Superior temporal gyrus (tissue), 1 donor: ENCODE results near the gene SMIM45.
A peak's percentile ranks its signal among the peaks of the same experiment; 100 is the strongest.

Source experiments
- DNase-seq: peaks from one replicate; pipeline ENCODE4 v3.0.0-alpha.2; 2016; ENCODE audit errors: extremely low spot score

Gene SMIM45

GRCh38 chr22:41951898-41952474 lies at the start of gene SMIM45:
Gene SMIM45, plus strand, starts transcription at chr22:41952150.
- peak; percentile 93 for DNase-seq

GRCh38 chr22:41902932-41903421 lies 49.0 kb upstream of the SMIM45 start:
- no peak for DNase-seq

GRCh38 chr22:41904450-41905410 lies 47.2 kb upstream of the SMIM45 start:
- DNase-seq = no peak

- DNase-seq = no peak
Observed at GRCh38 chr22:41905411-41906202, 46.3 kb upstream of the SMIM45 start.

- DNase-seq = no peak
Observed at GRCh38 chr22:41906822-41907221, 45.1 kb upstream of the SMIM45 start.

GRCh38 chr22:41907436-41908401 lies 44.2 kb upstream of the SMIM45 start:
- no peak for DNase-seq

- no peak for DNase-seq
Observed at GRCh38 chr22:41908411-41909309, 43.3 kb upstream of the SMIM45 start.

GRCh38 chr22:41909310-41910049 lies 42.5 kb upstream of the SMIM45 start:
- DNase-seq = no peak

GRCh38 chr22:41910050-41911000 lies 41.6 kb upstream of the SMIM45 start:
- DNase-seq = peak; percentile 60

GRCh38 chr22:41911001-41911611 lies 40.8 kb upstream of the SMIM45 start:
- DNase-seq = no peak

- DNase-seq = no peak
Observed at GRCh38 chr22:41912338-41913039, 39.5 kb upstream of the SMIM45 start.

GRCh38 chr22:41913040-41913719 lies 38.8 kb upstream of the SMIM45 start:
- no peak for DNase-seq

- DNase-seq = no peak
Observed at GRCh38 chr22:41913842-41914534, 38.0 kb upstream of the SMIM45 start.

- no peak for DNase-seq
Observed at GRCh38 chr22:41914611-41915034, 37.3 kb upstream of the SMIM45 start.

GRCh38 chr22:41915035-41915785 lies 36.7 kb upstream of the SMIM45 start, which contains the start of gene SHISA8:
Gene SHISA8, minus strand, starts transcription at chr22:41915074. Its CDS starts 407 bp downstream, at chr22:41914667.
- DNase-seq = no peak
